ENCODE results near the gene SMCO3. TPM values are rescaled to one million over a fixed set of nuclear protein-coding genes. Genes with fewer than 3 reads are reported as not detected.
A peak's percentile ranks its signal among the peaks of the same experiment; 100 is the strongest.

The SMCO3 gene
- total and polyA plus RNA-seq, 2 of the 13 experiments (the other 11 are each of a cell fraction or from before 2014, with no cell fraction given): 0.29 to 0.42 TPM

- TF ChIP-seq ZNF280D (CRISPR knock-in tag; IDR thresholded peaks at IDR 0.05) (no peak), POLR2AphosphoS5 (IDR thresholded peaks at IDR 0.05; ENCODE audit: low read depth, low read length) (no peak), TRIM24 (CRISPR knock-in tag; IDR thresholded peaks at IDR 0.05) (no peak), ZMYM3 (CRISPR knock-in tag; IDR thresholded peaks at IDR 0.05) (no peak), RAD21 (CRISPR knock-in tag; IDR thresholded peaks at IDR 0.05) (peak; percentile 20; the same call in 1 of the 2 replicates), NFIB (CRISPR knock-in tag; IDR thresholded peaks at IDR 0.05; ENCODE audit: borderline replicate concordance) (no peak), HNF1B (CRISPR knock-in tag; IDR thresholded peaks at IDR 0.05) (no peak), KDM2A (CRISPR knock-in tag; IDR thresholded peaks at IDR 0.05; ENCODE audit: borderline replicate concordance, low read depth) (peak; percentile 19; the same call in 1 of the 2 replicates), ZNF354B (CRISPR knock-in tag; IDR thresholded peaks at IDR 0.05) (no peak), ZNF33B (CRISPR knock-in tag; IDR thresholded peaks at IDR 0.05) (0 out of 2 replicates have a peak, but pooled peaks have one; percentile 35), ZIK1 (CRISPR knock-in tag; IDR thresholded peaks at IDR 0.05; ENCODE audit: borderline replicate concordance, low read depth) (no peak), ZBTB14 (CRISPR knock-in tag; IDR thresholded peaks at IDR 0.05) (no peak), ZNF839 (CRISPR knock-in tag; IDR thresholded peaks at IDR 0.05; ENCODE audit: borderline replicate concordance) (no peak), SALL1 (CRISPR knock-in tag; IDR thresholded peaks at IDR 0.05) (0 out of 2 replicates have a peak, but pooled peaks have one; percentile 36), ZNF761 (CRISPR knock-in tag; conservative IDR thresholded peaks at IDR 0.05) (no peak)
- TF ChIP-seq, protein P1, sequence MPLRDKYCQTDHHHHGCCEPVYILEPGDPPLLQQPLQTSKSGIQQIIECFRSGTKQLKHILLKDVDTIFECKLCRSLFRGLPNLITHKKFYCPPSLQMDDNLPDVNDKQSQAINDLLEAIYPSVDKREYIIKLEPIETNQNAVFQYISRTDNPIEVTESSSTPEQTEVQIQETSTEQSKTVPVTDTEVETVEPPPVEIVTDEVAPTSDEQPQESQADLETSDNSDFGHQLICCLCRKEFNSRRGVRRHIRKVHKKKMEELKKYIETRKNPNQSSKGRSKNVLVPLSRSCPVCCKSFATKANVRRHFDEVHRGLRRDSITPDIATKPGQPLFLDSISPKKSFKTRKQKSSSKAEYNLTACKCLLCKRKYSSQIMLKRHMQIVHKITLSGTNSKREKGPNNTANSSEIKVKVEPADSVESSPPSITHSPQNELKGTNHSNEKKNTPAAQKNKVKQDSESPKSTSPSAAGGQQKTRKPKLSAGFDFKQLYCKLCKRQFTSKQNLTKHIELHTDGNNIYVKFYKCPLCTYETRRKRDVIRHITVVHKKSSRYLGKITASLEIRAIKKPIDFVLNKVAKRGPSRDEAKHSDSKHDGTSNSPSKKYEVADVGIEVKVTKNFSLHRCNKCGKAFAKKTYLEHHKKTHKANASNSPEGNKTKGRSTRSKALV (CRISPR knock-in tag; IDR thresholded peaks at IDR 0.05): no peak
- TF ChIP-seq, protein P2, sequence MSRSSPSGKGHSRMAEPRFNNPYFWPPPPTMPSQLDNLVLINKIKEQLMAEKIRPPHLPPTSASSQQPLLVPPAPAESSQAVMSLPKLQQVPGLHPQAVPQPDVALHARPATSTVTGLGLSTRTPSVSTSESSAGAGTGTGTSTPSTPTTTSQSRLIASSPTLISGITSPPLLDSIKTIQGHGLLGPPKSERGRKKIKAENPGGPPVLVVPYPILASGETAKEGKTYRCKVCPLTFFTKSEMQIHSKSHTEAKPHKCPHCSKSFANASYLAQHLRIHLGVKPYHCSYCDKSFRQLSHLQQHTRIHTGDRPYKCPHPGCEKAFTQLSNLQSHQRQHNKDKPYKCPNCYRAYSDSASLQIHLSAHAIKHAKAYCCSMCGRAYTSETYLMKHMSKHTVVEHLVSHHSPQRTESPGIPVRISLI (CRISPR knock-in tag; IDR thresholded peaks at IDR 0.05; ENCODE audit: borderline replicate concordance): no peak
- TF ChIP-seq, protein P3, sequence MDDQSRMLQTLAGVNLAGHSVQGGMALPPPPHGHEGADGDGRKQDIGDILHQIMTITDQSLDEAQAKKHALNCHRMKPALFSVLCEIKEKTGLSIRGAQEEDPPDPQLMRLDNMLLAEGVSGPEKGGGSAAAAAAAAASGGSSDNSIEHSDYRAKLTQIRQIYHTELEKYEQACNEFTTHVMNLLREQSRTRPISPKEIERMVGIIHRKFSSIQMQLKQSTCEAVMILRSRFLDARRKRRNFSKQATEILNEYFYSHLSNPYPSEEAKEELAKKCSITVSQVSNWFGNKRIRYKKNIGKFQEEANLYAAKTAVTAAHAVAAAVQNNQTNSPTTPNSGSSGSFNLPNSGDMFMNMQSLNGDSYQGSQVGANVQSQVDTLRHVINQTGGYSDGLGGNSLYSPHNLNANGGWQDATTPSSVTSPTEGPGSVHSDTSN (CRISPR knock-in tag; IDR thresholded peaks at IDR 0.05; ENCODE audit: borderline replicate concordance): no peak
Observed at GRCh38 chr12:14756334-14757143, 57.4 kb downstream of the SMCO3 start (continued).
